Measurements from ENCODE around the gene LRTM2. TPM values are rescaled to one million over a fixed set of nuclear protein-coding genes. Genes with fewer than 3 reads are reported as not detected.

Gene LRTM2
- total RNA-seq, 4 donors from 2014 or later: not detected

DNA sequence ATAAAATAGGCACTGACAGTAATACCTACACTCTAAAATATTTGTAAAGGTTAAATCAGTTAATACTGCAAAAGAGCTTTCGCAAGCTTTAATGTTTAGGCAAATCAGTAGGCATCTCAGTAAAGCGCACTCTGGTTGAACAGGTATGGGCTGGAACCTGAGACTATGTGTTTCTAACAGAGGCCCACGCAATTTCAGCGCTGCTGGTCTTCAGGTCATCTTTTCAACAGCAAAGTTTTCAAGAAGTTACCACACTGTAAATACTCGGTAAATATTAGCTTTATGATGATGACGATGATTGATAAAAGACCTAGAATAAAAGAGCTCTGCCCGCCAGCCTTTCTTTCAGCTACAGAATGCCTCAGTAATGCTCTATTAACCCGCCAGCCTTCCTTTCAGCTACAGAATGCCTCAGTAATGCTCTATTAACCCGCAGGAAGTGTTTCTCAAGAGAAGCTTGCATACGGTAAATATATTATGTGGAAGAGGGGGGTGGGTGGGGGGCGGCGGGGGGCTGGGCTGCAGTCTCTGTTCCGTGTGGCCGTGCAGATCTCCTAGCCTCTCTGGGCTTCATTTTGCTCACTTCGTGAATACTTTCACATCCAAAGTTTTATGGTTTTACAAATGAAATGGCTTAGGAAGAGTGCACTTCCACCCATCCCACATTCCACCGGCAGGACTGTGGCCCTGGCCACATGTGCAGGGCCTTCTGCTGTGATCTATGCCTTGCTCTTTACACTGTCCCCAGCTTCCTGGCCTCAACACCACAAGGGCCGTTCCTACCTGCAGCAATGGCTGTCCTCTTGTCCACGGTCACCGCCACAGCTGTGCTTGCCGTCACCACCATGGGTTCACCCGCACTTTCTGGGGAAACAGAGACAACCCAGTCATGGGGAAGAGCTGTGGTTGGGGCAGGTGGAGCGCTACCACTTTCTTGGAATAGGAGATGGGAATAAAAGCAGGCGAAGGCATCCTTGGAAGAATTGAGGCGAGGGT, 19.9 kb downstream of the LRTM2 start:
- 56 to 66% methylated on average over 9 to 23 of the region's 24 CpGs for WGBS, 2 donors (ENCODE audit: low coverage in 1 of 2)
- peaks cover 26% of the 10 kb centered on the region for H3K27me3 ChIP-seq

DNA sequence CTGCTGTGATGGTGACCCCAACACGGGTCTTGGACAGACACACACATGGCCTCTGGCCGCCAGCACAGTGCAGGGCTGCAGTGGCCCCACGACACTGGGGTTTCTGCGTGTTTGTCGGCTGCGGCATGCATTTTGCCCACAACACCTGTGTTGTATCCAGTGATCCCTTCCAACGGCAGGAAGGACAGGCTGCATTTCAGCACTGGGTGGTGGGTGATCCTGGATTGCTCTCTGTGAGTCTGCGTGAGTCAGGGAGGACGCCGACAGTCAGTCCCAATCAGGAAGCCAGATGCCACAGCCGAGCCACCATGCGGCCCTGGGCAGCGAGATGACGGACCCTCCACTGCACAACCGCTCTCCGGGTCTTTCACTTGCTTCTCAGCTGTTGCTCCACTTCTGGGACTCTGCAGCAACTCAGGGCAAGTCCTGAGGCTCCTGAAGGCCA, 20.6 kb downstream of the LRTM2 start:
- Histone ChIP-seq H3K27ac (no peak overlapping the region), H3K36me3 (no peaks in the 10 kb centered on the region), H3K4me3 (no peak overlapping the region)

More for the DNA sequence above, 19.9 kb downstream of the LRTM2 start:
- Histone ChIP-seq H3K27ac (no peak overlapping the region), H3K9me3 (no peaks in the 10 kb centered on the region), H3K36me3 (no peaks in the 10 kb centered on the region), H3K4me1 (no peaks in the 10 kb centered on the region), H3K4me3 (no peak overlapping the region)
- ATAC-seq: no peak
- TF ChIP-seq POLR2AphosphoS5 (IDR thresholded peaks at IDR 0.05) (no peak), CTCF (IDR thresholded peaks at IDR 0.05) (no peak), EP300 (IDR thresholded peaks at IDR 0.05) (no peak), POLR2A (IDR thresholded peaks at IDR 0.05) (no peak)

GRCh38 chr12:1841586-1842182, 21.3 kb downstream of the LRTM2 start:
- Histone ChIP-seq H3K27me3 (peaks cover 32% of the 10 kb centered on the region), H3K9me3 (no peaks in the 10 kb centered on the region), H3K36me3 (no peaks in the 10 kb centered on the region), H3K4me1 (no peaks in the 10 kb centered on the region), H3K27ac (no peak overlapping the region), H3K4me3 (no peak overlapping the region)
- no peak for ATAC-seq
- 79 to 84% methylated on average over 7 to 10 of the region's 13 CpGs for WGBS, 2 donors (ENCODE audit: low coverage in 1 of 2)
- no peak for TF ChIP-seq EP300 (IDR thresholded peaks at IDR 0.05)
- no peak for TF ChIP-seq CTCF (IDR thresholded peaks at IDR 0.05)
- no peak for TF ChIP-seq POLR2AphosphoS5 (IDR thresholded peaks at IDR 0.05)
- no peak for TF ChIP-seq POLR2A (IDR thresholded peaks at IDR 0.05)

More for the DNA sequence above, 20.6 kb downstream of the LRTM2 start:
- ATAC-seq: no peak
- H3K9me3 ChIP-seq: no peaks in the 10 kb centered on the region
- TF ChIP-seq EP300 (IDR thresholded peaks at IDR 0.05) (no peak), CTCF (IDR thresholded peaks at IDR 0.05) (no peak), POLR2AphosphoS5 (IDR thresholded peaks at IDR 0.05) (no peak), POLR2A (IDR thresholded peaks at IDR 0.05) (no peak)
- H3K4me1 ChIP-seq: no peaks in the 10 kb centered on the region
- 90% methylated on average over 2 of the region's 16 CpGs; no CpG with 5 or more reads in 1 of the 2 donors for WGBS, 2 donors (ENCODE audit: low coverage in 1 of 2)
- peaks cover 32% of the 10 kb centered on the region for H3K27me3 ChIP-seq

DNA sequence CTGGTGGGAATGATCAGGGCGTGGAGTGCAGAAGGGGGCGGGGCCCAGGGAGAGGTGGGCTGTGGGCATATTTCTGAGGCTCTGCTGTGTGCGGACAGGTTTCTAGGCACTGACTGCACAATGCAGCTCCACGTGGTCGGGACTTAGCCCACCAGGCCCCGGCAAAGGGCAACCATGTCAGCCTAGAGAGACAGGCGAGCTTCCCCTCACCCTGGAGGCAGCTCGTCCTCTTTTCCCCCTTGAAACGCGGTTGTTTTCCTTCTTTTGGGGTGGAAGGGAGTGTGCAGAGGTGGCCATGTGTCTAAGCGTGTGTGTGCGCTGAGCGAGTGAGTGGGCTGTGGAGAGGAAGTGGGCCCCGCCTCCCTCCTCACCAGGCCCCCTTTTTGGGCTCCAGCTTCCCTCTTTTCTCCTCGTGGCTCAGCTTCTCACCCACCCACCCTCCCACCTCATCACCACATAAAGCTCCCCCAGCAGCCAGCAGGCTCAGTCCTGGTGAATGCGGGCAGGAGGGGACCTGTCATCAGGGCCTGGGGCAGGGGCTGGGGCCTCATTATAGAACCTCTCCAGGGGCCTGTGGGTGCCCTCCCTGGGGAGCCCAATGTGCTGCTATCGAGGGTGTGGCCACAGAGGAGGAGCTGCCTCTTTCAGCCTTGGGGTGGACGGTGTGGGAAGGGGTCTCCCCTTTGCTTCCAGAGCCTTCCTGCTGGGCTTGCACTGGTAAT, 22.0 kb downstream of the LRTM2 start:
- Histone ChIP-seq H3K36me3 (no peaks in the 10 kb centered on the region), H3K27ac (no peak overlapping the region), H3K27me3 (peaks cover 32% of the 10 kb centered on the region), H3K4me1 (no peaks in the 10 kb centered on the region), H3K4me3 (no peak overlapping the region), H3K9me3 (no peaks in the 10 kb centered on the region)
- TF ChIP-seq POLR2AphosphoS5 (IDR thresholded peaks at IDR 0.05) (no peak), EP300 (IDR thresholded peaks at IDR 0.05) (no peak), CTCF (IDR thresholded peaks at IDR 0.05) (no peak), POLR2A (IDR thresholded peaks at IDR 0.05) (no peak)
- WGBS, 2 donors (ENCODE audit: low coverage in 1 of 2): 62 to 100% methylated on average over 1 to 7 of the region's 18 CpGs
- no peak for ATAC-seq

Measured in gastroesophageal sphincter (tissue), 4 donors.